Measurements from ENCODE around the gene CLEC14A. TPM values are rescaled to one million over a fixed set of nuclear protein-coding genes. Genes with fewer than 3 reads are reported as not detected.

CLEC14A gene
- total RNA-seq, 4 donors from 2014 or later = 2.4 to 5.7 (median 5.3) TPM; not detected in 1

- in situ Hi-C loops (cut with MboI; ENCODE audit: low pct_ligation_motif_present in 1 of 4, low pct_unique_long_range_greater_than_20kb in 1 of 4, low sequenced_read_pairs in 3 of 4) = no loop called here
- Histone ChIP-seq H3K36me3 (no peaks in the 10 kb centered on the region), H3K4me3 (no peak overlapping the region), H3K4me1 (peaks cover 0 to 1% (median 0%) of the 10 kb centered on the region in 4 donors), H3K27ac (no peak overlapping the region), H3K27me3 (peaks cover 28% of the 10 kb centered on the region), H3K9me3 (no peaks in the 10 kb centered on the region)
- no peak for DNase-seq
- TF ChIP-seq POLR2A (IDR thresholded peaks at IDR 0.05) = no peak
- no peak for TF ChIP-seq POLR2AphosphoS5 (IDR thresholded peaks at IDR 0.05)
- TF ChIP-seq EP300 (IDR thresholded peaks at IDR 0.05; ENCODE audit: low read depth) = no peak
- intact Hi-C loops (cut with DNase I; ENCODE audit: low total_unique reads) = no loop called here
These were observed 5.6 kb downstream of the CLEC14A start for GRCh38 chr14:38250331-38250730.

- 90 to 93% methylated on average over 3 of the region's 3 CpGs for WGBS, 2 donors (ENCODE audit: low coverage in 1 of 2)
- in situ Hi-C loops (cut with MboI; ENCODE audit: low pct_ligation_motif_present in 1 of 4, low pct_unique_long_range_greater_than_20kb in 1 of 4, low sequenced_read_pairs in 3 of 4) = no loop called here
These were observed 7.4 kb downstream of the CLEC14A start for GRCh38 chr14:38248321-38249028.

GRCh38 chr14:38243696-38244240 is 12.1 kb downstream of the CLEC14A start:
- WGBS, 2 donors (ENCODE audit: low coverage in 1 of 2) = 36 to 62% methylated on average over 1 of the region's 1 CpG
- Histone ChIP-seq H3K4me3 (no peak overlapping the region), H3K9me3 (no peaks in the 10 kb centered on the region), H3K27me3 (peaks cover 3% of the 10 kb centered on the region), H3K36me3 (no peaks in the 10 kb centered on the region), H3K27ac (no peak overlapping the region), H3K4me1 (no peaks in the 10 kb centered on the region)
- intact Hi-C loops (cut with DNase I; ENCODE audit: low total_unique reads) = no loop called here
- in situ Hi-C loops (cut with MboI; ENCODE audit: low pct_ligation_motif_present in 1 of 4, low pct_unique_long_range_greater_than_20kb in 1 of 4, low sequenced_read_pairs in 3 of 4) = no loop called here
- TF ChIP-seq POLR2AphosphoS5 (IDR thresholded peaks at IDR 0.05) = no peak
- TF ChIP-seq, protein P1, sequence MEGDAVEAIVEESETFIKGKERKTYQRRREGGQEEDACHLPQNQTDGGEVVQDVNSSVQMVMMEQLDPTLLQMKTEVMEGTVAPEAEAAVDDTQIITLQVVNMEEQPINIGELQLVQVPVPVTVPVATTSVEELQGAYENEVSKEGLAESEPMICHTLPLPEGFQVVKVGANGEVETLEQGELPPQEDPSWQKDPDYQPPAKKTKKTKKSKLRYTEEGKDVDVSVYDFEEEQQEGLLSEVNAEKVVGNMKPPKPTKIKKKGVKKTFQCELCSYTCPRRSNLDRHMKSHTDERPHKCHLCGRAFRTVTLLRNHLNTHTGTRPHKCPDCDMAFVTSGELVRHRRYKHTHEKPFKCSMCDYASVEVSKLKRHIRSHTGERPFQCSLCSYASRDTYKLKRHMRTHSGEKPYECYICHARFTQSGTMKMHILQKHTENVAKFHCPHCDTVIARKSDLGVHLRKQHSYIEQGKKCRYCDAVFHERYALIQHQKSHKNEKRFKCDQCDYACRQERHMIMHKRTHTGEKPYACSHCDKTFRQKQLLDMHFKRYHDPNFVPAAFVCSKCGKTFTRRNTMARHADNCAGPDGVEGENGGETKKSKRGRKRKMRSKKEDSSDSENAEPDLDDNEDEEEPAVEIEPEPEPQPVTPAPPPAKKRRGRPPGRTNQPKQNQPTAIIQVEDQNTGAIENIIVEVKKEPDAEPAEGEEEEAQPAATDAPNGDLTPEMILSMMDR (IDR thresholded peaks at IDR 0.05) = no peak
- no peak for TF ChIP-seq POLR2A (IDR thresholded peaks at IDR 0.05)
- no peak for TF ChIP-seq EP300 (IDR thresholded peaks at IDR 0.05; ENCODE audit: low read depth)
- no peak for DNase-seq

More at GRCh38 chr14:38248321-38249028, 7.4 kb downstream of the CLEC14A start:
- intact Hi-C loops (cut with DNase I; ENCODE audit: low total_unique reads) = no loop called here
- Histone ChIP-seq H3K36me3 (no peaks in the 10 kb centered on the region), H3K9me3 (no peaks in the 10 kb centered on the region), H3K27me3 (peaks cover 9% of the 10 kb centered on the region), H3K4me3 (no peak overlapping the region), H3K27ac (no peak overlapping the region), H3K4me1 (no peaks in the 10 kb centered on the region)
- DNase-seq = no peak
- no peak for TF ChIP-seq EP300 (IDR thresholded peaks at IDR 0.05; ENCODE audit: low read depth)

DNA sequence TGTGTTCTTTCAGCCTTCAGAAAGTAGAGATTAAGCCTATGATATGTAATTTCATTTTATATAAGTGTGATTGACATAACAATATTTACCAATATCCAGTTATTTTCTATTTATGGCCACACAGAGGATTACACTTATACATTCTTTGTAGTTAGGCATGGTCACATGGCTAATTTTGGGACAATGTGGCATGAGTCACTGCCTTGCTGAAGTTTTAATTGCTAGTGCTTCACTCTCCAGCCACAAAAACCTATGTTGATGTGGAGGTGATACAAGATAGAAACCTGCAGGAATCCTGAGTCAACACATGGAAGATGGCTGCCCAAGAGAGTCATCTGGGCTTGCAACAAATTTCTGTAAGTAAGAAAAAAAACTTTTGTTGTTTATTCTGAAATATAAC is 17.0 kb downstream of the CLEC14A start:
- no peaks in the 10 kb centered on the region for H3K36me3 ChIP-seq
- no peak overlapping the region for H3K27ac ChIP-seq
- intact Hi-C loops (cut with DNase I; ENCODE audit: low total_unique reads) (no loop called here), in situ Hi-C loops (cut with MboI; ENCODE audit: low pct_ligation_motif_present in 1 of 4, low pct_unique_long_range_greater_than_20kb in 1 of 4, low sequenced_read_pairs in 3 of 4) (no loop called here)
- H3K4me1 ChIP-seq = no peaks in the 10 kb centered on the region
- no peaks in the 10 kb centered on the region for H3K27me3 ChIP-seq
- H3K4me3 ChIP-seq = no peak overlapping the region
- no peaks in the 10 kb centered on the region for H3K9me3 ChIP-seq
- TF ChIP-seq, protein P1 (IDR thresholded peaks at IDR 0.05) = no peak
- TF ChIP-seq POLR2A (IDR thresholded peaks at IDR 0.05) (no peak), POLR2AphosphoS5 (IDR thresholded peaks at IDR 0.05) (no peak)
- DNase-seq = no peak

DNA sequence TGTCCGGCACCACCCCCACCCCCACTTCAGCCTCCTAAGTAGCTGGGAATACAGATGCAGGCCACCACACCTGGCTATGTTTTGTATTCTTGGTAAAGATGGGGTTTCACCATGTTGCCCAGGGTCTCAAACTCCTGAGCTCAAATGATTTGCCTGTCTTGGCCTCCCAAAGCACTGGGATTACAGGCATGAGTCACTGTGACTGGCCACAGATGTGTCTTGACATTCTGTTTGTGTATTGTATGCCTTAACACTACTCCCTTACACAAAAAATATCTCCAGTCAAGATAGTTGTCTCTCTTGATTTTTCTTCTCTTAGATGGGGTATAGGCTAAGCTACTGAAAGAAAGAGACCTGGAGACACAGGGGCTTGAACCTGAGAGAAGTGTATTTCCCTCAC is 17.6 kb downstream of the CLEC14A start:
- intact Hi-C loops (cut with DNase I; ENCODE audit: low total_unique reads) (no loop called here), in situ Hi-C loops (cut with MboI; ENCODE audit: low pct_ligation_motif_present in 1 of 4, low pct_unique_long_range_greater_than_20kb in 1 of 4, low sequenced_read_pairs in 3 of 4) (no loop called here)
- Histone ChIP-seq H3K9me3 (no peaks in the 10 kb centered on the region), H3K4me1 (no peaks in the 10 kb centered on the region), H3K27ac (no peak overlapping the region), H3K36me3 (no peaks in the 10 kb centered on the region), H3K27me3 (no peaks in the 10 kb centered on the region), H3K4me3 (no peak overlapping the region)
- TF ChIP-seq POLR2A (IDR thresholded peaks at IDR 0.05) (no peak), POLR2AphosphoS5 (IDR thresholded peaks at IDR 0.05) (no peak), EP300 (IDR thresholded peaks at IDR 0.05; ENCODE audit: low read depth) (no peak)
- TF ChIP-seq, protein P1 (IDR thresholded peaks at IDR 0.05) = no peak
- no peak for DNase-seq
- WGBS, 2 donors (ENCODE audit: low coverage in 1 of 2) = 86% methylated on average over 1 of the region's 1 CpG; no CpG with 5 or more reads in 1 of the 2 donors

Data from transverse colon (tissue), 4 donors.